Heart left ventricle (tissue), 16 donors: ENCODE measurements around the gene NTNG2. TPM values are rescaled to one million over a fixed set of nuclear protein-coding genes. Genes with fewer than 3 reads are reported as not detected.

Source experiments
- ATAC-seq, 4 donors: fragments of 200-7000 bp; cut with Tn5 transposase; one replicate each; pipeline ENCODE4 v1.9.1; 2020 to 2022; ENCODE audit warnings: moderate library complexity in 4 of 4, mild to moderate bottlenecking in 3 of 4, moderate number of reproducible peaks in 1 of 4
- DNase-seq, 5 donors: peaks; one replicate each; pipeline ENCODE4 v3.0.0-alpha.2; 2020
- H3K27ac ChIP-seq, 12 donors: fragments of 200-600 bp; sonication (generic) in 4 of 12; one replicate each; pipeline versions ENCODE4 v1.5.0 to v1.8.0; 2016 to 2022; ENCODE audit warnings: mild to moderate bottlenecking in 2 of 12
- H3K27me3 ChIP-seq, 9 donors: fragments of 200-600 bp; sonication (generic) in 2 of 9; one replicate each; pipeline versions ENCODE4 v1.5.1 to v1.8.0; 2016 to 2022; ENCODE audit warnings: mild to moderate bottlenecking in 3 of 9
- H3K36me3 ChIP-seq, 9 donors: fragments of 200-600 bp; sonication (generic) in 2 of 9; one replicate each; pipeline versions ENCODE4 v1.5.0 to v1.8.0; 2018 to 2022; ENCODE audit warnings: mild to moderate bottlenecking in 2 of 9
- H3K4me1 ChIP-seq, 12 donors: fragments of 200-600 bp; sonication (generic) in 4 of 12; one replicate each; pipeline versions ENCODE4 v1.5.0 to v1.8.0; 2016 to 2022; ENCODE audit warnings: mild to moderate bottlenecking in 3 of 12
- H3K4me3 ChIP-seq, 12 donors: fragments of 200-600 bp; sonication (generic) in 4 of 12; one replicate each; pipeline versions ENCODE4 v1.5.0 to v1.8.0; 2017 to 2022; ENCODE audit warnings: mild to moderate bottlenecking in 9 of 12, moderate library complexity in 4 of 12
- H3K9me3 ChIP-seq, 12 donors: fragments of 200-600 bp; sonication (generic) in 4 of 12; one replicate each; pipeline versions ENCODE4 v1.5.0 to v1.8.0; 2016 to 2022; ENCODE audit warnings: mild to moderate bottlenecking in 1 of 12
- POLR2A ChIP-seq, 2 donors: fragments of 450-650 bp; IDR thresholded peaks; one replicate each; pipeline ENCODE4 v1.6.1; 2017; ENCODE audit warnings: antibody characterized with exemption in 2 of 2, mild to moderate bottlenecking in 2 of 2, moderate library complexity in 2 of 2
- WGBS, 4 donors: extraction: QIAGEN DNeasy Blood & Tissue Kit in 2 of 4; methylation state at CpG; one replicate each; pipeline versions ENCODE4 v1.1.5 to v1.1.7; 2013 to 2018; 5-methylcytosine and 5-hydroxymethylcytosine counted together
- intact Hi-C, 10 donors: fragments of 100-400 bp; cut with DNase I; formaldehyde crosslinking; loops; one replicate each; pipeline versions ENCODE4 v1.11.1 to v1.14.2; 2022
- polyA plus RNA-seq, 2 donors: library from polyadenylated mRNA; stranded (reverse); fragments of 200-250 nt; gene quantifications; one replicate each; pipeline ENCODE4 v1.2.3, GENCODE V29; 2013
- total RNA-seq, 9 donors: library from RNA; depleted of rRNA in 2 of 9; stranded (reverse); fragments of >200 nt in 2 of 9; fragmentation: NEBNext Ultra II Directional in 3 of 9; extraction: Animal tissue kit (Norgen Biotek cat#: 25700) in 3 of 9; gene quantifications; one replicate each; pipeline versions ENCODE4 v1.1.0 to v1.2.4, GENCODE V29; 2016 to 2023
- TF ChIP-seq, protein P1 (sequence below), 12 donors: fragments of 200-600 bp; sonication (generic) in 4 of 12; IDR thresholded peaks; one replicate each; pipeline versions ENCODE4 v1.5.0 to v1.8.0; 2018 to 2022; ENCODE audit warnings: antibody characterized with exemption in 12 of 12, mild to moderate bottlenecking in 5 of 12
- donor health status: ischemic (EF 13 %, LVEDD 7.1; RV severe dilation, severe dysfunction).
- donor health status: healthy with polysubstance abuse.
- donor health status: DM: no; HTN: yes; CAD: no.
- donor health status: DM: no; HTN: no; CAD: no.
- donor health status: ischemic (EF 25% LVEDD 6.9; RV normal size, moderate dysfunction).
- donor health status: ischemic (EF 25% LVEDD 5.7; RV mildly dilated, moderate dysfunction).
- donor health status: healthy.
- donor health status: DM: yes; HTN: yes; CAD: no.
- donor health status: ischemic (EF 35%, LVEDD 5.7; RV mildly dilated, moderate dysfunction).
- donor health status: nonischemic (EF 11% LVEDD 7.7; RV severe dilation, severe dysfunction).
- donor health status: DM: yes; HTN: yes; CAD: no.
- donor health status: PGD.
- donor health status: ischemic (EF 29% LVEDD 5.4; RV normal size, mild dysfunction).
- donor health status: nonischemic (EF 23%, LVEDD 6.1; RV moderate dilation, normal function).

Gene NTNG2
- total and polyA plus RNA-seq, 11 donors: 0.28 to 4.1 (median 2.2) TPM

DNA sequence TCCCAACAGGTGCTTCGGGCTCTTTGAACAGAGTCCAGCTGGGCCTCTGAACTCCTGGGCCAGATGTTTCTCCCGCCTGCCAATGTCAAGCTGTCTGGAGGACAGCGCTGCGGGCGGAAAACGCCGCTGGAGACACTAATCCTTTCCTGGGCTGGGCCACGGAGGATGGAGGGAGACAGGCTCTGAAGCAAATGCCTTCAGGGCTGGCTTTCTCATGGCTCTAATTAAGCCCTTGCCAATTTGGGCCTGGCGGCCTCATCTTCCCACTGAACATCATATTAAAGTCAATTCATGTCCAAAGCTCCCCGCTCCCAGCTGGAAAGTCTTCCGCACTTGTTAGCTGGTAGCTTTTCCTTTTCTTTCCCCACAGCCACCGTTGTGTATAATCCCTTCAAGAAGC, 72.7 kb downstream of the NTNG2 start:
- Histone ChIP-seq H3K4me3 (no peak overlapping the region), H3K4me1 (peaks cover 0 to 26% (median 1%) of the 10 kb centered on the region in 12 donors), H3K9me3 (no peaks in the 10 kb centered on the region), H3K36me3 (no peaks in the 10 kb centered on the region), H3K27ac (no peak overlapping the region), H3K27me3 (peaks cover 0 to 19% (median 0%) of the 10 kb centered on the region in 9 donors)
- DNase-seq (peak in 1 of 5 donors; percentile 16), ATAC-seq (no peak)
- no peak for TF ChIP-seq POLR2A (IDR thresholded peaks at IDR 0.05)
- TF ChIP-seq, protein P1, sequence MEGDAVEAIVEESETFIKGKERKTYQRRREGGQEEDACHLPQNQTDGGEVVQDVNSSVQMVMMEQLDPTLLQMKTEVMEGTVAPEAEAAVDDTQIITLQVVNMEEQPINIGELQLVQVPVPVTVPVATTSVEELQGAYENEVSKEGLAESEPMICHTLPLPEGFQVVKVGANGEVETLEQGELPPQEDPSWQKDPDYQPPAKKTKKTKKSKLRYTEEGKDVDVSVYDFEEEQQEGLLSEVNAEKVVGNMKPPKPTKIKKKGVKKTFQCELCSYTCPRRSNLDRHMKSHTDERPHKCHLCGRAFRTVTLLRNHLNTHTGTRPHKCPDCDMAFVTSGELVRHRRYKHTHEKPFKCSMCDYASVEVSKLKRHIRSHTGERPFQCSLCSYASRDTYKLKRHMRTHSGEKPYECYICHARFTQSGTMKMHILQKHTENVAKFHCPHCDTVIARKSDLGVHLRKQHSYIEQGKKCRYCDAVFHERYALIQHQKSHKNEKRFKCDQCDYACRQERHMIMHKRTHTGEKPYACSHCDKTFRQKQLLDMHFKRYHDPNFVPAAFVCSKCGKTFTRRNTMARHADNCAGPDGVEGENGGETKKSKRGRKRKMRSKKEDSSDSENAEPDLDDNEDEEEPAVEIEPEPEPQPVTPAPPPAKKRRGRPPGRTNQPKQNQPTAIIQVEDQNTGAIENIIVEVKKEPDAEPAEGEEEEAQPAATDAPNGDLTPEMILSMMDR (IDR thresholded peaks at IDR 0.05): no peak
- intact Hi-C loops: loop anchor here in 8 of 10 donors (2.0 to 10.0 kb wide), 6 partner anchors 64 to 400 kb away; partner anchors contain the start of gene MED27 (in 3 of the 8)
- 69 to 83% (median 75%) methylated on average over 8 to 12 of the region's 12 CpGs for WGBS, 4 donors

DNA sequence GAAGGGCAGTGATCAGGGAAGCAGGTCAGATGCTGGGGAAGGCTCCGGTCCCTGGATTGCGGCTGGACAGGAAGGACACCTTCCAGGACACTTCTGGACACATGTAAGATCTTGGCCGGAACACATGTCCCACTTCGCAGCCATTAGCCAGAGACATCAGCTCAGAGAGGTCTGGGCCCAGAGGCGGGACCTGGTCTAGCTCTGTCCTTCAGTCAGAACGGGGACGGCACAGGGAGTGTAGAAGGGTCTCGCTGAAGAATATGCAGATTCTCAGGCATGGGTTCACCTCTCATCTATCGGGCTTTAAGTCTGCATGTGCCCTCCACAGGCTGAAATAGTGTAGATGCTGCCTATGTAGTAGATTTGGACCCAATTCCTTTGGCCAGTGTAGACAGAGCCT, 73.3 kb downstream of the NTNG2 start:
- no peak for ATAC-seq
- Histone ChIP-seq H3K27me3 (peaks cover 0 to 19% (median 0%) of the 10 kb centered on the region in 9 donors), H3K9me3 (no peaks in the 10 kb centered on the region), H3K4me1 (peaks cover 0 to 26% (median 1%) of the 10 kb centered on the region in 12 donors), H3K36me3 (no peaks in the 10 kb centered on the region), H3K4me3 (no peak overlapping the region), H3K27ac (no peak overlapping the region)
- TF ChIP-seq POLR2A (IDR thresholded peaks at IDR 0.05): no peak
- TF ChIP-seq, protein P1 (IDR thresholded peaks at IDR 0.05): no peak
- intact Hi-C loops: loop anchor here in 7 of 10 donors (2.0 to 10.0 kb wide), 11 partner anchors 63 to 473 kb away; partner anchors contain the start of gene MED27 (in 3 of the 7)
- WGBS, 4 donors: 78 to 85% (median 80%) methylated on average over 9 of the region's 9 CpGs
- peak in 1 of 5 donors; percentile 20 for DNase-seq

DNA sequence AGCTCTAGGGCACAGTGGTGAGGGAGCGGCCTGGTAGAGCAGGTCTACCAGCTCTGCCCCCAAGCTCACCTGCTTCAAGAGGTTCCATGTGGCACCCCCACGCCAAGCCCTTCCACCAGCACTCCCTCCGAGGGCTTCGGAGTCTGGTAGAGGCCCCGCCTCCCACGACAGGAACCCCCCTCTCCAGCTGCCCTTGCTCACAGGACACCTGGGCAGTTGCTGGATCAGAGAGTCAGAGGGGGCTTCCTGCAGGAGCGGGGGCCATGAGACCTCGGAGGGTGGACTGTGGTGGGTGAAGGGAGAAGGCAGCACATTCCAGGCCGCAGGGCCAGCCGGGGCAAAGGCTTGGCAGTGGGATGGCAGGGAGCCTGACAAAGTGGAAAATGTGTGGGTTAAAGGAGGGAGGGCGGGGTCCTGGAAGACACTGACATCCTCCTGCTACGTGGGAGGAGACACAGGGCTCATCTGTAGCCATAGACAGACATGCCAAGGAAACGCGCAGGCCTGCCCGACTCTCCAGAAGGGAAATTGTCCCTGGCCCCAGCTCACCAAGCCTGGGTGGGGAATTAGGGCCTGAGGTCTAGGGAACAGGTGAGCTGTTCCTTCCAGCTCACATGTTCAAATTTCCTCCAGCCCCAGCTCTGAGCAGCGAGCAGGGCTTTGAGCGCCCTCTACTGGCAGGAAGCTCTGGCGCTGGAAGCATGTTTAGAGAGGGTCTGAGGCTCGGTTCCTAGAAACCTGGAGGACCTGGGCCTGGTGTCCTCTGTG, 74.2 kb downstream of the NTNG2 start:
- no peaks in the 10 kb centered on the region for H3K9me3 ChIP-seq
- TF ChIP-seq, protein P1 (IDR thresholded peaks at IDR 0.05): peak; percentile 88 to 98 (median 94)
- TF ChIP-seq POLR2A (IDR thresholded peaks at IDR 0.05): no peak
- H3K4me3 ChIP-seq: no peak overlapping the region
- no peak overlapping the region for H3K27ac ChIP-seq
- H3K27me3 ChIP-seq: peaks cover 0 to 15% (median 0%) of the 10 kb centered on the region in 9 donors
- H3K36me3 ChIP-seq: no peaks in the 10 kb centered on the region
- DNase-seq: peak; percentile 63 to 87 (median 77)
- WGBS, 4 donors: 35 to 48% (median 42%) methylated on average over 14 to 19 of the region's 19 CpGs
- intact Hi-C loops: loop anchor here (1.0 to 10.0 kb wide), 15 partner anchors 64 to 474 kb away; partner anchors contain the start of gene MED27 (in 3 of the 10)
- peaks cover 0 to 30% (median 6%) of the 10 kb centered on the region in 12 donors for H3K4me1 ChIP-seq
- ATAC-seq: peak; percentile 7 to 46 (median 24)

DNA sequence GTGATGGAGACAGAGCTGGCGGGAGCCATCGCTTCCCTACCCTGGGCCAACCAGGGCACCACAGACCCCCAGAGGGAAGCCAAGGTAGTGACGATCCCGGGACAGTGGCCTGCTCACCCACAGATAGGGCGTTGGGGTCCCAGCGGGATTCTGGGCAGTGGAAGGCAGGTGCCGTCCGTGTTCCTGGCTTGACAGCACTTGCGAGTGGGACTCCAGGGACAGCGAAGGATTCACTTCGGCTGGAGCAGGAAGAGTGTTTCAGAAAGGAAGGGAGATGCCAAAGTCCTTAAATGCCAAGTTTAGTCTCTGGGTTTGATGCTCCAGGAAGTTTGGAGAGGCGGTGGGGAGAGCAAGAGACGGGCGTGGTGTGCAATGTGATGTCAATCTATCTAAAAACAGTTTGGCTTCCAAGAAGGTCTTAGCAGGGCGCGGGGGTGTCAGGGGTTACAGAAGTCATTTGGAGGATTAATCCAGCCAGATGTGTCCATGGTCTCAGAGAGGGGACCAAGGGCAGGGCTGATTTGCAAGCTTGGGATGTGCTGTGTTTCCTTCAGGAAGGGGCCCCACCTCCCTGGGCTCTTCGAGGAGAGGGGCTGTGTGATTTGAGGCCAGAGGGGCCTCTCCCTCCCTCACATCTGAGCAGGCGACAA, 74.9 kb downstream of the NTNG2 start:
- TF ChIP-seq POLR2A (IDR thresholded peaks at IDR 0.05): no peak
- TF ChIP-seq, protein P1 (IDR thresholded peaks at IDR 0.05): peak in 5 of 12 donors; percentile 4 to 48 (median 28)
- intact Hi-C loops: loop anchor here (1.0 to 10.0 kb wide), 14 partner anchors 64 to 474 kb away; partner anchors contain the start of gene MED27 (in 3 of the 10)
- H3K36me3 ChIP-seq: no peaks in the 10 kb centered on the region
- H3K27me3 ChIP-seq: peaks cover 0 to 10% (median 0%) of the 10 kb centered on the region in 9 donors
- no peaks in the 10 kb centered on the region for H3K9me3 ChIP-seq
- no peak overlapping the region for H3K4me3 ChIP-seq
- WGBS, 4 donors: 42 to 51% (median 47%) methylated on average over 17 to 18 of the region's 18 CpGs
- ATAC-seq: no peak
- peak overlapping the region in 4 of 12 donors; percentile 3 to 63 (median 49) for H3K27ac ChIP-seq
- H3K4me1 ChIP-seq: peaks cover 0 to 30% (median 11%) of the 10 kb centered on the region in 12 donors
- no peak for DNase-seq
